ENCODE data around the gene ST6GALNAC4.

The ST6GALNAC4 gene

DNA sequence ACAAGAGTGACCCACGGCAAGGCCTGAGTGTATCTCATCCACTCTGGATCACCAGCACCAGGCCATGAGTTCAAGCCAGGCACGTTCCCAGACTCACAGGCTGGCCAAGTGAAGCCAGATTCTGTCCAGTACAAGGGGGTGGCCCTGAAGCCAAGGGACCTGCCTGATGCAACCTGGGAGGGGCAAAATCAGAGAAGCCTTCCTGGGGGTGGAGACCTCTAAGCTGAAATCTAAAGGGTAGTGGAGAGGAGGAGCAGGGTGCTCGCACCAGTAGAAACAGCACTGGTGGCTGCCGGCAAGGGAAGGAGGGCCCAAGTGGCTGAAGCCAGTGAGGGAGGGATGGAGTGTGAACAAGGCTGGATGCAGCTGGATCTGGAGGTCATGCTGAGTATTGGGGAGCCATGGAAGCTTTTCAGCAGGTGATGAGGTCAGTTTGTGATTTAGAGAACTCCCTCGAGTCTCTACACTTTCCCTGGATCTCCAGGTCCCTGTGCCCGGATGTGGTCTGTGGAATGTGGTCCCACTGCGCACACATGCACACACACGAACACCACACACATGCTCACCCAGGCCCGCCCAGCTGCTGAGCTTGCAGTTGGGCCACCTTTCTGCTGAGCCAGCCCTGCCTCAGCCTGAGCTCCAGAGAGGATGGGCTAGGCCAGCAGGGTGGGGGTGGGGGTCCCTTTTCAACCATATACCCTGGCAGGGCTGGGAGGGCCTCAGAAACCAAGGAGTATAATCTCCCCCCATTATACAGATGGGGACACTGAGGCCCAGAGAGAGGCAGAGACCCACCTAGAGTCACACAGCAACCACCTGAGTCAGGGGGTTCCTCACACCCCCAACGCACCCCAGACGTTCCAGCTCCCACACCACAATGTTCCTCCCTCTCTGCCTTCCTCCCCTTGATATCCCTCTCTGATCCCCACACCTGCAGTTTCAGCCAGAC is 12.1 kb upstream of the ST6GALNAC4 start:
- no peak for DNase-seq

DNA sequence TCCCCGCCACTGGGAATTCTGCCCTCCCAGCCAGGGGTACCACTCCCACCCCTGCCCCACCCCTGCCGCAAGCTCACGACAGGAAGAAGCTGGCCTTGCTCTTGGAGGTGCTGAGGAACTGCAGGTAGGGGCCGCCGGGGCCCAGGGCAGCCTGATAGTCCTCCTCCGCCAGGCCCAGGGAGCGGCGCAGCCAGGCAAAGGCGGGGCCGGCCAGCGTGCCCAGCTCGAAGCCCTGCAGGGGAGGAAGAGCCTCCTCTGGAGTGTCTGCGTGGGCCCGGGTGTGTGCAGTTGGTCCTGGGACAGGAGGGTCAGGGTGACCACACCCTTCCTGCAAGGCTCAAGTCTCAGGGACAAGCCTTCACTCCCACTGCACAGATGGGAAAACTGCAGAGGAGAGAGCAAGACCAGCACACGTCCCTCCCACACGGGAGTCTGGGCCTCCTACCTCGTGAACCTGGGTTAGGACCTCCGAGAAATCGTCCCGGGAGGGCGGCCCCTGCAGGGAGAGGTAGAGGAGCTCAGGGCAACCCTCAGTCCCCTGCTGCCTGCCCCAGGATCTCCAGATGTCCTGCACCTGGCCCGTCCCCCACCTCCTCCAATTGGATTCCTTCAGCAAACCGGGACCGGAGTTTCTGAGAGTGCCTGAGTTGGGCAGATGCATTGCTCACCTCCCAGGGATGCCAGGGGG is 11.3 kb upstream of the ST6GALNAC4 start:
- DNase-seq: no peak

DNA sequence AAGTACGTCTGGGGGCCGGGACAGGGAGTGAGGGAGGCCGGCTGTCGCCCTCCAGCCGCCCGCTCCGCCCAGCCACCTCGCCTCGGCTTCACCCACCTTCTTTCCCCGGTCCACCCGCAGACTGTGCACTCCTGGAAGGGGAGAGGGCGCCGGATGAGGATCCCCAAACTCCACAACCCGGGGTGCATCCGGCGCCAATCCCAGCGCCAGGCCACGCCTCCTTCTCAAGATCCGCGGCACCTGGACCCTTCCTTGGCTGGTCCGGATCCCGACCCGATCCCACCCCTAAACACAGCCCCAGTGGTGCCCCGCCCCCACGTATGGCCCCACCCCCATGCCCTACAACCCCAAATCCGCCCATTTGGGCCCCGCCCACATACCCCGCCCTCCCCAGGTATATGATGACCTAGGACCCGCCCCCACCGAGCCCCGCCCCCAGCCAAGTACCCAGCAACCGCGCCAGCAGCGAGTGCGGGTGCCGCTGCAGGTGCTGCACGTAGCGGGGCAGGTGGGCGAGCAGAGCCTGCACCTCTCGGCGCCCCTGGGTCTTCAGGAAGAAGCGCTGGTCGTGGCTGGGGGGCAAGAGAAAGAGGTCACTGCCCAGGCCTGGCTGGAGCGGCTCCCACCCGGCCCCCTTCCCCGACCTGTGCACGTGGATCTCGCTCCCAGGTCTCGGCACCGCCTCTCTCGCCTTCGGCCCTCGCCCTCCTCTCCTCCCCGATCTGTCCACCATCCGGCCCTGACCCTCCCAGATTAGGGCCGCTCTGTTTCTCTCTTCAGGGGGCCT is 10.6 kb upstream of the ST6GALNAC4 start:
- DNase-seq: no peak

DNA sequence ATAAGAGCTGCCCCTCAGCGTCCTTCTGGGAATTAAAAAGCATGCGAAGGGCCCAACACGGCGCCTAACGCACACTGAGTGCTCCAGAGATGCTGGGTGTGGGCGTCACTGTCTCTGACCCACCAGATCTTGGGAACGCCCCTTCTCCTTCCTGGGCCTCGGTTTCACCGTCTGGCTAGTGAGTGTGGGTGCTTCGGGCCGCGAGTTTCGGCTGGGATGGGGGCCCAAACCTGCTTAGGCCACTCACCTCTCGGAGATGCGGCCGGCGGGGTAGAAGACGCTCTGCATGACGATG is 10.0 kb upstream of the ST6GALNAC4 start:
- no peak for DNase-seq

DNA sequence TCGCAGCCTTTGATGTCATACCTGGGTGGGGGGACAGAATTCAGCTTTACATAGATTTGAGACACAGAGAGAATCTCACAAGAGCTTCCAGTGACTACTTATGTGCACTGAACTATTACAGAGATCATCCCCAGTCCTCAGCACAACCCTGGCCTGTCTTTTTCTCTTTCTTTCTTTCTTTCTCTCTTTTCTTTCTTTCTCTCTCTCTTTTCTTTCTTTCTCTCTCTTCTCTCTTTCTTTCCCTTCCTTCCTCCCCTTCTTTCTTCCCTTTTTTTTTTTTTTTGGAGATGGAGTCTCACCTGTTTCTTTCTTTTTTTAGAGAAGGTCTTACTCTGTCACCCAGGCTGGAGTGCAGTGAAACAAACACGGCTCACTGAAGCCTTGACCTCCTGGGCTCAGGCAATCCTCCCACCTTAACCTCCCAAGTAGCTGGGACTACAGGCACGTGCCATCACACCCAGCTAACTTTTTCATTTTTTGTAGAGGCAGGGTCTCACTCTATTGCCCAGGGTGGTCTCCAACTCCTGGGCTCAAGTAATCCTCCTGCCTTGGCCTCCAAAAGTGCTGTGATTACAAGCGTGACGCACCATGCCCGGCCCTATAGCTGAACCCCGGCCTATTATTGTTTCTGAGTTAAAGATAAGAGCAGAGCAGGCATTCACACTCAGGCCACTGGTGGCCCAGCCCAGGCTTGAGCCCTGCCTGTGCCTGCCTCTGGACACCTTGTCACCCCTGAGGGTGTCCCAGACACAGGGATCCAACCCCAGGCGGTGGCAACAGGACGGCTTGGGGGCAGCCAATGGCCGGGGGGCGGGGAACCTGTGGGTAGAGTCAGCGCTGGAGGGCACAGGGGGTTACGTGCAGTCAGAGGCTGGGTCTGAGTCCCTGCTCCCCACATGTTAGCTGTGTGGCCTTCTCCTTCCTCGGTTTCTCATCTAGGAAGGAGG is 9.4 kb upstream of the ST6GALNAC4 start:
- DNase-seq: no peak

DNA sequence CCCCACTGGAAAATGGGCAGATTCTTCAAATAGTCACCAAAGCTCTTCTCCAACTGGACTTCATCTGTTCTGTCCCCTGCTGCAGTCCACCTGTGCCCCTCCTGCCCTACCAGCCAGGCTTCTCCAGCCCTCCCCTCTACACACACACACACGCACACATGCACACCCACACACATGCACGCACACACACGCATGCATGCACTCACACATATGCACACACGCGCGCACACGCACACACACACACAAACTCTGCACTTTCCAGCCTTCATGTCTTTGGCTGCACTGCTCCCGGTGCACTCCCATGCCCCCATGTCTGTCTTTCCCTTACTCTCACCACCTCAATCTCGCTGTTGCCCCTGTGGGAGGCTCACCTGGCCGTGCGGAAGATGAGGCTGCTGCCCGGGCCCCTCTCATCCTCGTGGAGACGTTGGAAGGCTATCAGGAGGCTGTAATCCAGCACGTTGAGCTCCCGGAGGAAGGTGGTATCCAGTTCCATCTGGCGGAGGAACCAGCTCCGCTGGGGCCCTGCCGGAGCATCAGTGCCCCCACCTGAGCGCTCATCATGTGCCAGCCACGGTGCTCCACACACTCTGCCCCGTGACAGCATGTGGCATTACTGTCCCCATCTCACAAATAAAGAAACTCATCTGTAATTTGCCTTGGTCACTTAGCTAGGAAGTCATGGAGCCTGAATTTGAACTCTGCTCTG is 8.0 kb upstream of the ST6GALNAC4 start:
- no peak for DNase-seq

DNA sequence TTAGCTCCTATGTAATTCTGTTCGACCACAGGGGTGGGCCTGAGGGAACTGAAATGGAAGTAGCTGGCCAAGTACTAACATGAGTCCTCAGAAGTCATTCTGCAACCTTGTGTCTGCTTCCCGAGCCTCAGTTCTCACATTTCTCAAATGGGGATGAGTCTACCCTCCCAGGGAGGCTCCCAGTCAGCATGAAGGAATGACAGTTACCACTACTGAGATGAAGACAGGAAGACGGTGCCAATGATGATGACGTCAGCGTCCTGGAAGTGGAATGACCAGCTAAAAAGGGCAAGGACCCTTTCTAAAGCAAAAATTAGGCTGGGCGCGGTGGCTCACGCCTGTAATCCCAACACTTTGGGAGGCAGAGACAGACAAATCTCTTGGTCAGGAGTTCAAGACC is 6.9 kb upstream of the ST6GALNAC4 start:
- DNase-seq: no peak

DNA sequence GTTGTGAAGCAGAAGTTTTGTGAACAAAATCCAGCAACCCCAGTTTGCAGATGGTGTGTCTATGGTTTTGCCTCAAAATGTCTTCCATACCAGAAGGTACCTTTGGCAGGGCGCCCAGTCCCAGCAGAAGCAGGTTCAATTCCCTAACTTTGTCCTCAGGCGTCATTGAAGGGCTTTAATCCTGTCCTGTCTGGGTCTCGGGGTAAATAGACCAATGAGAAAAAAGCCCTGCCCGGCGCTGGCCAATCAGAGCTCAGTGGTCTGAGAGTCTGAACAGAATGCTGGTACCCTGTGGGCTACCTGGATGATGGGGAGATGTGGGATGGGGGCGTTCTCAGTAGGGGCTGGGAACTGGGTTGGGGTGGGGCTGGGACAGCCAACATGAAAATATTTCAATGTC is 6.2 kb upstream of the ST6GALNAC4 start:
- DNase-seq: no peak

DNA sequence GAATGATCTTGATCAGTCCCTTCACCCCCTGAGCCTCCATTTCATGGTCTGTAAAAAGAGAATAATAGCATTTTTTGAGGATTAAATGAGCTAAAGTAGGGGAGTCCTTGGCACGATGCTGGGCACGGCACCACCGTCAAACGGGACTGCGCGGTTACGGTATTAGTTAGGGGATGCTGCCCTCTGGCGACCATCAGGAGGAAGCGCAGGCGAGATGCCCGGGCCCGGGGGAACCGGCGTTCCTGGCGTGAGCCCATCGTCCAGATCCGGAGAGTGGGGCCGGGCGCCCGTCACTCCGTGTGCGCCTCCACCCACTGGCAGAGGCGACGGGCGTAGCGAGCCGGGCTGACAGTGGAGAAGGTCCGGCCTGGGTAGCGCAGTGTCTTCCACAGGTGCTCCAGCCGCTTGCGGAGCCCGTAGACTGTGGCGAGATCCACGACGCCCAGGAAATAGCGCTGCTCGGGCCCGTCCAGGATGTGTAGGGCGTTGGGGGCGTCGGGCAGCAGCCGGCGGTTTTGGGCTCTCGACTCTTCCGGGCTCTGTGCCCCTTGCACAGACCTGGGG is 4.8 kb upstream of the ST6GALNAC4 start:
- no peak for DNase-seq

DNA sequence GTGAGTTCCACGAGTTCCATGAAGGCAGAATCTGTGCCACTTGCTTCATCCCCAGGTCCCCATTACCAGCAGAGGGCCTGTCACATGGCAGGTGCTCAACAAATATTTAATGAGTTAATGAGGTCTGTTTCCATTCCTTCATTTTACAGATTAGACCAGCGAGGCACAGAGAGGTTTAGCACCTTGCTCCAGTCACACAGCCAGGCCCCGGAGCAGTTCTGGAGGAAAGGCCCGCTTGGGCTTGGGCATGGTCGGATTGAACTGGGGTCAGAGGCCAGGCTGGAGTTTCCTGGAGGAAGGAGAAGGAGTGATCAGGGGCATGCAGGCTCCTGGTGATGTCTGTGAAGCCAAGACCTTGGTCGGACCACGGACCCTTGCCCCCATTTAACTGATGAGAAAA is 4.0 kb upstream of the ST6GALNAC4 start:
- DNase-seq: no peak

DNA sequence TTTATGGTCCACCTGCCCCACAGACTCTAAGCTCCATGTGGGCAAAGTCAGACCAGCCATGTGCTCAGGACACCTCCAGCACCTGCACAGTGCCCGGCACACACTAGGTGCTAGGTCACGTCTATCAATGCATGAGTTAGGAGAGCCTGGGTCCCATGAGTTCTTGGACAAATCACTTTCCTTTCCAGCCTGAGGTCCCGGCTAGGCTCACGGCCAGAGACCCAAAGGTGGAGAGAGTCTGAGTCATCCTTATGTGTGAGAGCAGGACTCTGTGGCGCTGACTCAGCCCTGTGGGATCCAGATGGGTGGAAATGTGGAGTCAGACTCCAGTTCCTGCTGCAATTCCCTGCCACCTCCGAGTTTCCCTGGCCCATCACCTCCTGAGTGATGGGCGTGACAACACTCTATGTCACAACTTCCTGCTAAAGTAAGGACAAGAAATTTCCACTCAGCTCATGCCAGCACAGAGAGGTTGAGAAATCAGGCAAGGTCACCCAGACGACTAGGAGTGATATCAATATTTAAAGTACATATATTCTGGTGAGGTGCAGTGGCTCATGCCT is 2.5 kb upstream of the ST6GALNAC4 start:
- no peak for DNase-seq

DNA sequence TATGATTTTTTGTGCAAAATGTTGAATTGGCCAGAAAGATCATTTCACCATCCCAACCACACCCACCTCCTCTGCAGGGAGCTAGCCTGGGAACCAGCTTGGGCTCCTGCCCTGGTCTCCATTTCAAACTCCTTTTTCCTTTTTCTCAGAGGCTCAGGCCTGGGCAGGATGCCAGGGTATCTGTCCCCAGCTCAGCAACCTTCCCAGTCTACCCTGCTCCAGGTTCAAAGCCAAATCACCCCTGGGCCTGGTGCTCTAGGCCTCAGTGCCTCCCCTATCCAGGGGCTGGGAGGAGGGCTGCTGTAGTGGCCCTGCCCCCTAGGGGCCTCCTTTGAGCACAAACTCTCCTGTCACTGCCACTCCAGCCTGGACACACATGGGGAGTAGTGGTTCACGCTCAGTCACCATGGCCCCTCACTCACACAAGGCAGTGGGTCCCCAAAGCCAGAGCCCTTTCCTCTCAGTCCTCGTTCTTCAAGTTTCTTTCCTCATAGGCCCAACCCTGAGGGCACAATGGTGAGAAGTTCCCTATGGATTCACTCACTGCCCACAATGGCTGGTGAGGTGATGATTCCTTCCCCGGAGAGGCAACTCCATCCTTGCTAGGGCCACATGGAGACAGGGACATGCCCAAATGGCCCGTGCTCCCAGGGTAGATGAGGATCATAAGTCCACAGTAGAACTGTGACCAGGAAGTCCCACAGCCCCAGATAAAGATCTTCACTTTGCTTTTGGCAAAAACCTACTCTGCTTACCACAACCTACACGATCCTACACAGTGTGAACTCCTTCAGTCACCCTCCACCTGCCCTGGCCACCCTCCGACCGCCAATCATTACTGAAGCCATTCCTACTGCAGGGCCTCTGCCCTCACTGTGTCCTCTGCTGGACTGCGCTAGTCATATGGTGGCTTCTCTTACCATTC is 1.6 kb upstream of the ST6GALNAC4 start:
- DNase-seq: no peak

DNA sequence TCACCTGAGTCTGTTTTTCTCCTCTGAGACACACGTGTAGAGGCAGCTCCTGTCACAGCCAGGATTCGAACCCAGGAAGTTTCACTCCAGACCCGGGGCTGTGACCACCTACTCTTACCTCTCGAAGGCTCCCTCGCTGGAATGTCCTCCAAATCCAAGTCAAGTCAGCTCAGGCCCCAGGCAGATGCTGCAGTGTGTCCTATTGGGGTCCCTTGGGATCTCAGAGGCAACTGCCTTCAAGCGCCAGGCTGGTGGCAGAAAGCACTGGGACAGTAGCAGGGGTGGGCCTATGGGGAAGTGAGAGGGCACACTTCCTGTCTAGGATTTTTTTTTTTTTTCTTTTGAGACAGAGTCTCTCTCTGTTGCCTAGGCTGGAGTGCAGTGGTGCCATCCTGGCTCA is 762 bp upstream of the ST6GALNAC4 start:
- DNase-seq: no peak

DNA sequence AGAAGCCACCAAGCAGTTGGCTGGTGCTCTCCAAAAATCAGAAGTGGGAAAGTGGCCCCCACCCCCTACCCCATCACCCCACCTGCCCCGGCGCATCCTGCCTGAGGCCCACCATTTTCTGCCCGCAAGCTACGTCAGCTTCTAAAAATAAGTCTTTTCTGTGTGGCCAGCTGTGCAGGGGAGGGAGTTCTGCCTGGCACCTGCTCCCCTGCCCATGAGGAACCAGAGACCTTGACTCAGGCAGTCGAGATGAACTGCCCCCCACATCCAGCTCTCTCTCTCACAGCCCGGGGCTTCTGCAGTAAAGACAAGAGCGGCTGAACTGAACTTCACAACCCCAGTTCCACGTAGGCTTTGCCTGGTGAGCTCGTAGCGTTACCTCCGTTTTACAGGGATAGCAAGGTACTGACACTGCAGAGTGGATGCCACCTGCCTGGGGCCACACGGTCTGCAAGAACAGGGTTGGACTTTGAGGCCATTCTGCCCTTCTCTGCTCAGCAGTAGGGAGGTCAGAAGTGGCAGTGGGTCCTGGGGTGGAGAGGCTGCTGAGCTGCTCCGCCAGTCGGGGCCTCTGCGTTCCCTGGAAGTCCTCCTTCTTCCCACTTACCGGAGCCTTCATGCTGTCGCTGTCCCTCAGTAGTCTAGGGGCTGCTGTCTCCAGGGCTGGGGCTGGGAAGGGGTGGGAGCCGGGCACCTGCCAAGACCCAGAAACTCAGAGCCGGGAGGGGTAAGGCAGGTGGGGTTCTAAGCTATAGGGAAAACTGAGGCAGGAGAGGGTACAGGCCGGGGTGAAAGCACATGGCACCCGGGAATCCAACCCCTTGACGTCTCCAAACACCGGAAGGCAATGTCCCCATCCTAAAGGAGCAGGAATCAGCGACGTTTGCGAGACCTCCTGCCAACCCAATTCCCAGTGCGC is 781 bp downstream of the ST6GALNAC4 start:
- no peak for DNase-seq

DNA sequence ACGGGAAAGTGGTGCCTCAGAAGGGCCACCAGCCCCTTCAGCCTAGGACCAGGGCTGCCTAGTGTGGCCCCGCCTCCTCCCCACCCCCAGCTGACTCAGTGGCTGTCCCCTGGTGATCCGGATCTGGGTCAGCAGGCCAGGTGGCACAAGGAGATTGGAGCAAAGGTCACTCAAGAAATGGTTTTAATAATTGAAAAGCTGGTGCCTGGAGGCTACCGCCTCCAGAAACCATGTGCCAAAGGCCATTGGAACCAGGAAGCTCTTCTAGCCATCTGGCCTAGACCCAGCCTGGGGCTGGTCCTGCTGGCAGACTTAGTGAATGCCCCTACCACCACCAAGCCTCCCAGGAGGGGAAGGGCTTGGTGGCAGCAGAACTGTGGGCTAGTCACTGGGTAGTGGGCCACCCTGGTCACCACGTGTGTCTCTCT is 1.5 kb downstream of the ST6GALNAC4 start:
- no peak for DNase-seq

DNA sequence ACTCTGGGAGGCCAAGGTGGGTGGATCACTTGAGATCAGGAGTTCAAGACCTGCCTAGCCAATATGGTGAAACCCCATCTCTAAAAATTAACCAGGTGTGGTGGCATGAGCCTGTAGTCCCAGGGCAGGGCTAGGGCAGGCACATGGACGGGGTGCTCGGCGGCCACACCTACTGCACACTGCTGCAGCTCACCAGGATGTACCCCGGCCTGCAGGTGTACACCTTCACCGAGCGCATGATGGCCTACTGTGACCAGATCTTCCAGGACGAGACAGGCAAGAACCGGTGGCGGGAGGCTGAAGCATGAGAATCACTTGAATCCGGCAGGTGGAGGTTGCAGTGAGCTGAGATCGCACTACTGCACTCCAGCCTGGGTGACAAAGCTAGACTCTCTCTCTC is 3.2 kb downstream of the ST6GALNAC4 start:
- no peak for DNase-seq

DNA sequence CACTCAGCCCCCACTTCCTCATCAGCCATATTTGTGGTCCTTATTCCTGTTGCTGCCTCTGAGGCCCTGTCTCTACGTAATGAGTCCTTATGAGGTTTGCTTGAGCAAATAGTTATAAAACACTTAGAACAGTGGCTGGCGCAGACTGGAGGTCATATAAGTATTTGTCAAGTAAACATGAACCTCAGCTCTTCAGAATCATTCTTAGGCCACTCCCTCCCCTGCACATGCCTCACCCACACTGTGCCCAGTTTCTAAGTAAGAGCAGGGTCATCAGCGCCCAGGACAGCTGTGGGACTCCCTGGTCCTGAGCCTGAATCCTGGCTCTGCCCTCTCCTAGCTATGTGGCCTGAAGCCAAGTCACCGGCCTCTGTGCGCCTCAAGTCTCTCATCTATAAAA is 4.0 kb downstream of the ST6GALNAC4 start:
- no peak for DNase-seq

DNA sequence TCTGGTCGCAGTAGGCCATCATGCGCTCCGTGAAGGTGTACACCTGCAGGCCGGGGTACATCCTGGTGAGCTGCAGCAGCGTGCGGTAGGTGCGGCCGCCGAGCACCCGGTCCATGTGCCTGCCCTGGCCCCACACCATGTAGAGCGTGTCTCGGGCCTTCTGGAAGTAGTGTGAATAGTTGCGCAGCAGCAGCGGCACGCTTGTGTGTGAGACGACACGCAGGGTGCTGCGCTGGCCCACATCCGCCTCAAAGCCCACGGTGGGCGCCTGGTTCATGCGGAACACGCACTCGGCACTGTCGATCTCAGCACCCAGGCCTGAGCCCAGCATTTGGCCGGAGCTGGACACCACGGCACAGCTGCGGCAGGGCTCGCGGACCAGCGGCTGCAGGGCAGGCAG is 4.5 kb downstream of the ST6GALNAC4 start:
- DNase-seq: no peak

Data from NCI-H2107 (cell line).